Naive thymus-derived CD4-positive, alpha-beta T cell (primary cell): ENCODE data around the gene RTN4R. TPM values are rescaled to one million over a fixed set of nuclear protein-coding genes. Genes with fewer than 3 reads are reported as not detected.

Experiments used
- ATAC-seq: fragments of 150-1000 bp; cut with Tn5 transposase; 2 replicates; pipeline ENCODE4 v1.10.0; 2021; ENCODE audit warnings: mild to moderate bottlenecking, moderate library complexity
- CTCF ChIA-PET: fragments of 350-600 bp; sonication (Branson Sonifier 250); formaldehyde crosslinking; loops from one replicate; lab custom pipeline; 2021; ENCODE audit warnings: antibody characterized with exemption; lab: Charles Lee
- POLR2A ChIA-PET: fragments of 350-600 bp; sonication (Branson Sonifier 250); formaldehyde crosslinking; loops from one replicate; lab custom pipeline; 2021; ENCODE audit warnings: antibody characterized with exemption, inconsistent platforms; lab: Charles Lee
- DNase-seq, 9 donors: peaks; one replicate each; pipeline versions ENCODE4 v3.0.0 to v3.0.0-alpha.2; 2020 to 2022; ENCODE audit warnings: mixed read lengths in 1 of 9
- H3K27ac ChIP-seq: one replicate; pipeline ENCODE4 v1.7.0; 2013; ENCODE audit warnings: mild to moderate bottlenecking, low read depth, low read length, moderate library complexity
- H3K27me3 ChIP-seq, 2 donors: one replicate each; pipeline ENCODE4 v1.7.0; 2013; ENCODE audit warnings: low read length in 2 of 2, mild to moderate bottlenecking in 2 of 2, moderate library complexity in 2 of 2; ENCODE audit not compliant: control insufficient read depth in 2 of 2, insufficient read depth in 2 of 2
- H3K36me3 ChIP-seq, 3 experiments: 1 replicate in 2 of 3; 2 replicates in 1 of 3; pipeline ENCODE4 v1.7.0; 2013; ENCODE audit warnings: low read length in 3 of 3, mild to moderate bottlenecking in 3 of 3, moderate library complexity in 1 of 3; ENCODE audit not compliant: insufficient read depth in 3 of 3, control insufficient read depth in 2 of 3
- H3K4me1 ChIP-seq, 2 donors: one replicate each; pipeline ENCODE4 v1.7.0; 2013; ENCODE audit warnings: low read length in 2 of 2, mild to moderate bottlenecking in 2 of 2, moderate library complexity in 1 of 2; ENCODE audit not compliant: control insufficient read depth in 2 of 2, insufficient read depth in 2 of 2
- H3K4me3 ChIP-seq: 2 replicates; pipeline ENCODE4 v1.7.0; 2013; ENCODE audit warnings: mild to moderate bottlenecking, low read length
- H3K9me3 ChIP-seq, 3 experiments: 1 replicate in 2 of 3; 2 replicates in 1 of 3; pipeline ENCODE4 v1.7.0; 2013; ENCODE audit warnings: low read length in 3 of 3; ENCODE audit not compliant: control insufficient read depth in 2 of 3
- H3K27ac Mint-ChIP-seq, 9 donors: one replicate each; pipeline ENCODE4 v1.8.0; 2020 to 2022; ENCODE audit warnings: mixed read lengths in 9 of 9, mild to moderate bottlenecking in 8 of 9, moderate library complexity in 5 of 9, inconsistent platforms in 2 of 9
- H3K27me3 Mint-ChIP-seq, 5 donors: one replicate each; pipeline ENCODE4 v1.8.0; 2021 to 2022; ENCODE audit warnings: mixed read lengths in 5 of 5, mild to moderate bottlenecking in 1 of 5
- H3K36me3 Mint-ChIP-seq, 5 donors: one replicate each; pipeline ENCODE4 v1.8.0; 2020 to 2022; ENCODE audit warnings: mixed read lengths in 5 of 5, mild to moderate bottlenecking in 3 of 5, inconsistent platforms in 1 of 5
- H3K4me1 Mint-ChIP-seq, 7 donors: one replicate each; pipeline ENCODE4 v1.8.0; 2020 to 2022; ENCODE audit warnings: mixed read lengths in 7 of 7, mild to moderate bottlenecking in 3 of 7, inconsistent platforms in 1 of 7
- H3K4me3 Mint-ChIP-seq, 10 donors: one replicate each; pipeline ENCODE4 v1.8.0; 2020 to 2022; ENCODE audit warnings: mild to moderate bottlenecking in 10 of 10, mixed read lengths in 10 of 10, moderate library complexity in 6 of 10, inconsistent platforms in 2 of 10
- H3K9me3 Mint-ChIP-seq, 11 donors: one replicate each; pipeline ENCODE4 v1.8.0; 2020 to 2022; ENCODE audit warnings: mixed read lengths in 11 of 11, mild to moderate bottlenecking in 4 of 11, inconsistent platforms in 1 of 11, moderate library complexity in 1 of 11
- intact Hi-C, 2 donors: fragments of 100-400 bp; cut with micrococcal nuclease; formaldehyde crosslinking; loops; one replicate each; pipeline ENCODE4 v1.15.1; 2023
- polyA plus RNA-seq, 2 donors: library from polyadenylated mRNA; unstranded; fragments of 300-500 nt; fragmentation: Illumina TruSeq; gene quantifications; one replicate each; pipeline ENCODE4 v1.2.3, GENCODE V29; 2021
- total RNA-seq, 6 experiments: library from RNA in 5 of 6; stranded (reverse) in 5 of 6; gene quantifications; 1 replicate in 5 of 6; 2 replicates in 1 of 6; pipeline ENCODE4 v1.2.3 and lab custom pipeline; 2021 to 2026

The RTN4R gene
- total and polyA plus RNA-seq, 7 experiments from 2014 or later = 0.98 to 2.9 (median 2.0) TPM

DNA sequence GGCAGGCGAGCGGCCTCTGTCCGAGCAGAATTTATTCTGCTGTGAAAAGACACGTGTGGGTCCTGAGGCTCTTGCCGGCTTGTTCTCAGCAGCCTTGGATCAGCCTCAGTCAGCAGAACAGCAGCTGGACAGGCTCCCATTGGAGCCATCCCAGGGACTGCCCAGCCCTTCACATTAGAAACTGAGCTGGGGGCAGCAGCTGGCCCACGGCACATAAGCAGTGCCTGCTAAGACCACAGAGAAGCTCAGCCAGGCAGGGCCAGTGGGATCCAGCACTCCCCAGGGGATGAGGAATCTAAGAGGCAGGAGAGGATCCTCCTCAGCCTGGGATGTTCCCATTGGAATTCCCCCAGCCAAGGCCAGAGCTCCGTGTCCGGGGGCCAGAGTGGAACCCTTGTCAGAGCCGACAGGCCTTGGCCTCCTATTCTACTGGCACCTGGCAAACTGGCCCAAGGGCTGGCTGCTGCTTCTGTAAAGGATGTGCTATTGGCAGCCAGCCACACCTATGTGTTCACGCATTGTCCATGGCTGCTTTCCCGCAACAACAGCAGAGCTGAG lies 18.2 kb downstream of the RTN4R start:
- POLR2A ChIA-PET = no interaction called here
- H3K4me1 Mint-ChIP-seq = peaks cover 9 to 21% (median 17%) of the 10 kb centered on the region in 7 donors
- peaks cover 13 to 14% of the 10 kb centered on the region in 2 donors for H3K4me1 ChIP-seq
- ATAC-seq (no peak), DNase-seq (no peak)
- H3K4me3 Mint-ChIP-seq = no peak overlapping the region
- H3K36me3 ChIP-seq = no peaks in the 10 kb centered on the region
- H3K9me3 Mint-ChIP-seq = no peaks in the 10 kb centered on the region
- peak overlapping the region in 1 of 9 donors; percentile 12 for H3K27ac Mint-ChIP-seq
- H3K27me3 ChIP-seq = no peaks in the 10 kb centered on the region
- peaks cover 0 to 2% (median 0%) of the 10 kb centered on the region in 5 donors for H3K27me3 Mint-ChIP-seq
- no peaks in the 10 kb centered on the region for H3K9me3 ChIP-seq
- no peak overlapping the region for H3K27ac ChIP-seq
- intact Hi-C loops = no loop called here
- CTCF ChIA-PET = no interaction called here
- H3K36me3 Mint-ChIP-seq = no peaks in the 10 kb centered on the region
- no peak overlapping the region for H3K4me3 ChIP-seq

GRCh38 chr22:20248461-20248978 lies 19.6 kb downstream of the RTN4R start:
- Mint-ChIP-seq H3K27ac (no peak overlapping the region), H3K9me3 (no peaks in the 10 kb centered on the region), H3K4me3 (no peak overlapping the region), H3K27me3 (no peaks in the 10 kb centered on the region), H3K36me3 (no peaks in the 10 kb centered on the region), H3K4me1 (peaks cover 20 to 26% (median 23%) of the 10 kb centered on the region in 7 donors)
- intact Hi-C loops = no loop called here
- CTCF ChIA-PET = no interaction called here
- no peaks in the 10 kb centered on the region for H3K27me3 ChIP-seq
- no peaks in the 10 kb centered on the region for H3K36me3 ChIP-seq
- peaks cover 27% of the 10 kb centered on the region in 2 donors for H3K4me1 ChIP-seq
- ATAC-seq (no peak), DNase-seq (no peak)
- no peak overlapping the region for H3K4me3 ChIP-seq
- H3K27ac ChIP-seq = no peak overlapping the region
- POLR2A ChIA-PET = no interaction called here
- no peaks in the 10 kb centered on the region for H3K9me3 ChIP-seq

DNA sequence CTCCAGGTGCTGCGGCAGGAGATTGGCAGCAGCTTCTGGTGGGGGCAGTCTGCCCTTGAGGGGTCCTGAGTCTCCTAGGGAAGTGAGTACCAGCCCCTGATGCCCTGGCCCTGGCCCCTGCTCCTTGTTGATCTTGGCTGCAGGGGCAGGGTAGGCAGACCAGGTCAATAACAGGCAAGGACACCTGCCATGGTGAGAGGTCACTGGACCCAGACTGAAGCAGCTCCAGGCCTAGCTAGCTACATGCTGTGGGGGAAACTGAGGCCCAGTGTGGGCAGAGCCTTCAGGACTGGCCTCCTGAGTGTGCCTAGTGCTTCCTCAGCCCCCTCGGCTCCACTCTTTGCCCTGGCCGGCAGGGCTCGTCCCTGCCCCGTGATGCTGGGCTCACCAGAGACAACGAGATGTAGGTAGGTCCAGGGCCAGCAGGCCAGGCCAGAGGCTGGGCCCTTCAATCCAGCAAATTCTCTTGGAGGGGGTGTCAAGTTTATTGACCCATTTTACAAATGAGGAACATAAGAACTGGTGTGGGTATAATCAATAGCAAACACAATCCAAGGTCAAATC lies 20.4 kb downstream of the RTN4R start:
- H3K36me3 Mint-ChIP-seq = no peaks in the 10 kb centered on the region
- no peaks in the 10 kb centered on the region for H3K27me3 ChIP-seq
- DNase-seq = no peak
- H3K36me3 ChIP-seq = no peaks in the 10 kb centered on the region
- H3K27ac Mint-ChIP-seq = peak overlapping the region in 2 of 9 donors; percentile 28 to 51
- no peak overlapping the region for H3K4me3 ChIP-seq
- H3K4me1 Mint-ChIP-seq = peaks cover 24 to 33% (median 29%) of the 10 kb centered on the region in 7 donors
- intact Hi-C loops = no loop called here
- no peak overlapping the region for H3K27ac ChIP-seq
- POLR2A ChIA-PET = no interaction called here
- H3K27me3 Mint-ChIP-seq = no peaks in the 10 kb centered on the region
- CTCF ChIA-PET = interaction anchor here (1.4 kb wide), 1 partner anchor 10 kb away, joined by 6 read pairs; no protein-coding TSS in a partner anchor
- no peaks in the 10 kb centered on the region for H3K9me3 ChIP-seq
- peaks cover 35% of the 10 kb centered on the region in 2 donors for H3K4me1 ChIP-seq
- H3K4me3 Mint-ChIP-seq = no peak overlapping the region
- H3K9me3 Mint-ChIP-seq = no peaks in the 10 kb centered on the region
- ATAC-seq = no peak

DNA sequence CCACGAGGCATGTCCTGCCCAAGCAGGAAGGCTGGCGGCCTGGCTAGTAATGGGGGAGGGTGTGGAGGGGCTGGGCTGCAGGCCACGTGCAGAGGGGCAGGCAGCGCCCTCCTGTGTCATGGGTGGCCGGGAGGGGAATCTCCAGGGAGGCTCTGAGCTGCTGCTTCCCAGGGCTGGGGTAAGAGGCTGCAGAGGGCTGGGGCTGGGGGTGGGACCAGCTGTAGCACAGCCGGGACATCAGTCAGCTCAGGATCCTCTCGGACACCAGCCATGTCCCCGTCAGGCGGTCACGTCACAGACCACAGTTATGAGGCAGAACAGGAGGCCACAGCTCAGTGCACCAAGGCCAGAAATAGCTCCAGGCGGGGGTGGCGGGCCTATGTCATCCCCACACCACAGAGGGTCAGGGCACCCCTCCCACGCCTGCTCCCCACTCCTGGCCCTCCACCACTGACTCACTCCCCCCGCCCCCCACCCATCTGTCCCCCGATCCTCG lies 21.1 kb downstream of the RTN4R start:
- no peaks in the 10 kb centered on the region for H3K9me3 ChIP-seq
- Mint-ChIP-seq H3K4me3 (no peak overlapping the region), H3K27me3 (no peaks in the 10 kb centered on the region), H3K4me1 (peaks cover 29 to 39% (median 35%) of the 10 kb centered on the region in 7 donors), H3K36me3 (no peaks in the 10 kb centered on the region), H3K9me3 (no peaks in the 10 kb centered on the region), H3K27ac (peak overlapping the region in 1 of 9 donors; percentile 12)
- no peak overlapping the region for H3K27ac ChIP-seq
- POLR2A ChIA-PET = no interaction called here
- intact Hi-C loops = no loop called here
- no peaks in the 10 kb centered on the region for H3K36me3 ChIP-seq
- no peak for DNase-seq
- no peaks in the 10 kb centered on the region for H3K27me3 ChIP-seq
- H3K4me1 ChIP-seq = peaks cover 35 to 41% of the 10 kb centered on the region in 2 donors
- no peak for ATAC-seq
- CTCF ChIA-PET = interaction anchor here (1.4 kb wide), 1 partner anchor 9 kb away, joined by 6 read pairs; no protein-coding TSS in a partner anchor
- no peak overlapping the region for H3K4me3 ChIP-seq

- DNase-seq (no peak), ATAC-seq (no peak)
- no peaks in the 10 kb centered on the region for H3K9me3 Mint-ChIP-seq
- Histone ChIP-seq H3K27ac (peak overlapping the region; percentile 78), H3K4me1 (peaks cover 35 to 47% of the 10 kb centered on the region in 2 donors), H3K9me3 (no peaks in the 10 kb centered on the region), H3K27me3 (no peaks in the 10 kb centered on the region), H3K4me3 (no peak overlapping the region), H3K36me3 (no peaks in the 10 kb centered on the region)
- no peaks in the 10 kb centered on the region for H3K27me3 Mint-ChIP-seq
- POLR2A ChIA-PET = interaction anchor here (0.6 kb wide), 1 partner anchor 216 kb away, joined by 3 read pairs; no protein-coding TSS in a partner anchor
- H3K36me3 Mint-ChIP-seq = no peaks in the 10 kb centered on the region
- peak overlapping the region in 1 of 9 donors; percentile 98 for H3K27ac Mint-ChIP-seq
- peaks cover 29 to 39% (median 35%) of the 10 kb centered on the region in 7 donors for H3K4me1 Mint-ChIP-seq
- H3K4me3 Mint-ChIP-seq = peak overlapping the region in 1 of 10 donors; percentile 85
- CTCF ChIA-PET = interaction anchor here (1.0 to 1.4 kb wide), 2 partner anchors 8 kb away, joined by 3 to 6 read pairs; no protein-coding TSS in a partner anchor
- intact Hi-C loops = no loop called here
Measured at GRCh38 chr22:20246368-20247009, 21.6 kb downstream of the RTN4R start.

- intact Hi-C loops = no loop called here
- H3K36me3 Mint-ChIP-seq = no peaks in the 10 kb centered on the region
- DNase-seq = no peak
- H3K4me3 Mint-ChIP-seq = peak overlapping the region; percentile 29 to 88 (median 66)
- H3K9me3 Mint-ChIP-seq = no peaks in the 10 kb centered on the region
- Histone ChIP-seq H3K36me3 (no peaks in the 10 kb centered on the region), H3K27me3 (no peaks in the 10 kb centered on the region), H3K27ac (peak overlapping the region; percentile 78), H3K9me3 (no peaks in the 10 kb centered on the region), H3K4me3 (peak overlapping the region; percentile 30), H3K4me1 (peaks cover 40 to 53% of the 10 kb centered on the region in 2 donors)
- CTCF ChIA-PET = interaction anchor here (1.0 kb wide), 1 partner anchor 9 kb away, joined by 3 read pairs; no protein-coding TSS in a partner anchor
- H3K4me1 Mint-ChIP-seq = peaks cover 29 to 44% (median 35%) of the 10 kb centered on the region in 7 donors
- no peaks in the 10 kb centered on the region for H3K27me3 Mint-ChIP-seq
- ATAC-seq = no peak
- peak overlapping the region; percentile 85 to 98 (median 95) for H3K27ac Mint-ChIP-seq
- POLR2A ChIA-PET = interaction anchor here (0.6 to 4.0 kb wide), 2 partner anchors 40 to 216 kb away, joined by 3 to 30 read pairs; no protein-coding TSS in a partner anchor
Measured at GRCh38 chr22:20245577-20246367, 22.3 kb downstream of the RTN4R start.
